HEK293T (cell line): ENCODE results near the gene OR4N5.
A peak's percentile ranks its signal among the peaks of the same experiment; 100 is the strongest.
"Not testable (repeated sequence)": the region's sequence is repeated elsewhere in the genome, so short reads cannot be mapped to it uniquely, and the experiment has no call there.

Source experiments
- CTCF ChIA-PET: fragments of 350-600 bp; formaldehyde crosslinking; extraction: SDS; loops from one replicate; lab custom pipeline; 2021; ENCODE audit warnings: antibody characterized with exemption, inconsistent platforms; lab: Yijun Ruan, JAX
- POLR2A ChIA-PET: fragments of 350-600 bp; formaldehyde crosslinking; extraction: SDS; loops from one replicate; lab custom pipeline; 2020; ENCODE audit warnings: antibody characterized with exemption, inconsistent platforms; lab: Yijun Ruan, JAX
- DNase-seq: peaks from one replicate; pipeline ENCODE4 v3.0.0; 2012; ENCODE audit warnings: mixed read lengths; ENCODE audit errors: extremely low spot score
- ARNT ChIP-seq: fragments of 450-650 bp; IDR thresholded peaks from 2 replicates; pipeline ENCODE4 v1.6.1; 2017; ENCODE audit warnings: mild to moderate bottlenecking
- BHLHE40 ChIP-seq: fragments of 450-650 bp; IDR thresholded peaks from 2 replicates; pipeline ENCODE4 v1.6.1; 2016; ENCODE audit warnings: mild to moderate bottlenecking, moderate library complexity, borderline replicate concordance
- CTBP1 ChIP-seq: fragments of 450-650 bp; IDR thresholded peaks from 2 replicates; pipeline ENCODE4 v1.6.1; 2016; ENCODE audit warnings: borderline replicate concordance
- ELF4 ChIP-seq: fragments of 450-650 bp; IDR thresholded peaks from 2 replicates; pipeline ENCODE4 v1.6.1; 2017; ENCODE audit warnings: antibody characterized with exemption
- FOXA1 ChIP-seq: fragments of 450-650 bp; IDR thresholded peaks from 2 replicates; pipeline ENCODE4 v1.6.1; 2016; ENCODE audit warnings: mild to moderate bottlenecking
- FOXK2 ChIP-seq: fragments of 450-650 bp; IDR thresholded peaks from 2 replicates; pipeline ENCODE4 v1.6.1; 2016; ENCODE audit warnings: mild to moderate bottlenecking
- FOXM1 ChIP-seq: fragments of 450-650 bp; IDR thresholded peaks from 2 replicates; pipeline ENCODE4 v1.6.1; 2017; ENCODE audit warnings: mild to moderate bottlenecking, borderline replicate concordance
- HDGF ChIP-seq: fragments of 450-650 bp; IDR thresholded peaks from 2 replicates; pipeline ENCODE4 v1.6.1; 2017; ENCODE audit warnings: antibody characterized with exemption, borderline replicate concordance
- L3MBTL2 ChIP-seq: fragments of 450-650 bp; conservative IDR thresholded peaks from 2 replicates; pipeline ENCODE4 v1.6.1; 2016; ENCODE audit warnings: mild to moderate bottlenecking
- LEF1 ChIP-seq: fragments of 450-650 bp; IDR thresholded peaks from 2 replicates; pipeline ENCODE4 v1.6.1; 2017; ENCODE audit warnings: mild to moderate bottlenecking, borderline replicate concordance
- NFRKB ChIP-seq: fragments of 450-650 bp; IDR thresholded peaks from 2 replicates; pipeline ENCODE4 v1.6.1; 2016; ENCODE audit warnings: mild to moderate bottlenecking, moderate library complexity
- SP1 ChIP-seq: fragments of 450-650 bp; IDR thresholded peaks from 2 replicates; pipeline ENCODE4 v1.6.1; 2017
- SUZ12 ChIP-seq: fragments of 450-650 bp; IDR thresholded peaks from 2 replicates; pipeline ENCODE4 v1.6.1; 2016; ENCODE audit warnings: mild to moderate bottlenecking
- TARDBP ChIP-seq: fragments of 450-650 bp; IDR thresholded peaks from 2 replicates; pipeline ENCODE4 v1.6.1; 2016
- ZNF384 ChIP-seq: fragments of 450-650 bp; IDR thresholded peaks from 2 replicates; pipeline ENCODE4 v1.6.1; 2016
- TF ChIP-seq, protein P1 (sequence below): fragments of 450-650 bp; IDR thresholded peaks from 2 replicates; pipeline ENCODE4 v1.6.1; 2016

OR4N5 gene

DNA sequence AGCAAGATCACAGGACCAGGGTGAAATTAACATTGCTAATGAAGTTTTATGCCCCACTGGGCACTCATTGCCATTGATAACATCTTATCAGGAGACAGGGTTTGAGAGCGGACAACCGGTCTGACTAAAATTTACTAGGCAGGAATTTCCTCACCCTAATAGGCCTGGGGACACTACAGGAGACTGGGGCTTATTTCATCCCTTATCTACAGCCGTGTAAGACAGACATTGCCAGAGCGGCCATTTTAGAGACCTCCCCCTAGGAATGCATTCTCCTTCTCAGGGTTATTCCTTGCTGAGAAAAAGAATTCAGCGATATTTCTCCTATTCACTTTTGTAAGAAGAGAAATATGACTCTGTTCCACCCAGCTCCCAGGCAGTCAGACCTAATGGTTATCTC is 19.8 kb upstream of the OR4N5 start:
- ChIA-PET CTCF (no interaction called here), POLR2A (no interaction called here)

DNA sequence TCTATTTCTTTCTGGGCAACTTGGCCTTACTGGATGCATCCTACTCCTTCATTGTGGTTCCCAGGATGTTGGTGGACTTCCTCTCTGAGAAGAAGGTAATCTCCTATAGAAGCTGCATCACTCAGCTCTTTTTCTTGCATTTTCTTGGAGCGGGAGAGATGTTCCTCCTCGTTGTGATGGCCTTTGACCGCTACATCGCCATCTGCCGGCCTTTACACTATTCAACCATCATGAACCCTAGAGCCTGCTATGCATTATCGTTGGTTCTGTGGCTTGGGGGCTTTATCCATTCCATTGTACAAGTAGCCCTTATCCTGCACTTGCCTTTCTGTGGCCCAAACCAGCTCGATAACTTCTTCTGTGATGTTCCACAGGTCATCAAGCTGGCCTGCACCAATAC is 5.3 kb downstream of the OR4N5 start:
- peak; percentile 14 for DNase-seq
- ChIA-PET CTCF (no interaction called here), POLR2A (no interaction called here)
- TF ChIP-seq BHLHE40 (no peak), SP1 (no peak), HDGF (no peak), FOXA1 (no peak), TARDBP (no peak), NFRKB (no peak), L3MBTL2 (no peak), CTBP1 (no peak), ELF4 (no peak), LEF1 (no peak), FOXM1 (no peak), ARNT (no peak), ZNF384 (no peak), FOXK2 (no peak), SUZ12 (no peak)
- TF ChIP-seq, protein P1, sequence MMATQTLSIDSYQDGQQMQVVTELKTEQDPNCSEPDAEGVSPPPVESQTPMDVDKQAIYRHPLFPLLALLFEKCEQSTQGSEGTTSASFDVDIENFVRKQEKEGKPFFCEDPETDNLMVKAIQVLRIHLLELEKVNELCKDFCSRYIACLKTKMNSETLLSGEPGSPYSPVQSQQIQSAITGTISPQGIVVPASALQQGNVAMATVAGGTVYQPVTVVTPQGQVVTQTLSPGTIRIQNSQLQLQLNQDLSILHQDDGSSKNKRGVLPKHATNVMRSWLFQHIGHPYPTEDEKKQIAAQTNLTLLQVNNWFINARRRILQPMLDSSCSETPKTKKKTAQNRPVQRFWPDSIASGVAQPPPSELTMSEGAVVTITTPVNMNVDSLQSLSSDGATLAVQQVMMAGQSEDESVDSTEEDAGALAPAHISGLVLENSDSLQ: no peak

More for the DNA sequence above, 19.8 kb upstream of the OR4N5 start:
- DNase-seq: no peak
- TF ChIP-seq, protein P1: no peak
- no peak for TF ChIP-seq SUZ12
- TF ChIP-seq TARDBP: no peak
- TF ChIP-seq ARNT: no peak
- no peak for TF ChIP-seq SP1
- TF ChIP-seq L3MBTL2: no peak
- TF ChIP-seq BHLHE40: no peak
- no peak for TF ChIP-seq LEF1
- TF ChIP-seq FOXA1: no peak
- TF ChIP-seq FOXM1: no peak
- no peak for TF ChIP-seq NFRKB
- no peak for TF ChIP-seq ELF4
- TF ChIP-seq HDGF: no peak
- no peak for TF ChIP-seq CTBP1
- no peak for TF ChIP-seq ZNF384
- no peak for TF ChIP-seq FOXK2

DNA sequence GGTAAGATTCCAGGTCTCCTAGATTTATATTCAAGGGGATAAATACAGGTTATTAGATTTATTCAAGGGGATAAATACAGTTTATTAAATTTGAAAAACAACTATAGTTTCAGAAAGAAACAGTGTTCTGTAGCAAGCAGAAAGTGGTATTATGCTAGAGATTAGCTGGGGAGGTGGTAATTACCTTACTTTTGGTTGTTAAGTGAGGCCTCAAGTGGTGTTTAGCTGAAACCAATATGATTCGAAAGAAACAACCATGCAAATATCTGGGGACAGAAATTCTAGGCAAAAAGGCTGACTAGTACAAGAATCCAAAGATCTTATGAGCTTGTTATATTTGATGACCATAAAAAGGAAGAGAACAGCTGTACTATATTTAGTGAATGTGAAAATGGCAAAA is 6.2 kb downstream of the OR4N5 start:
- ChIA-PET CTCF (no interaction called here), POLR2A (no interaction called here)
- TF ChIP-seq LEF1 (no peak), FOXA1 (no peak), ZNF384 (no peak), HDGF (no peak), SUZ12 (no peak), NFRKB (no peak)
- no peak for DNase-seq

GRCh38 chr14:20164462-20164861 is 25.8 kb downstream of the OR4N5 start:
- no peak for DNase-seq
- TF ChIP-seq ARNT: no peak
- TF ChIP-seq CTBP1: no peak
- TF ChIP-seq FOXK2: no peak
- TF ChIP-seq FOXM1: no peak
- no peak for TF ChIP-seq TARDBP
- TF ChIP-seq ZNF384: no peak
- no peak for TF ChIP-seq FOXA1
- no peak for TF ChIP-seq SUZ12
- ChIA-PET CTCF (no interaction called here), POLR2A (no interaction called here)

- no peak for DNase-seq
- ChIA-PET CTCF (no interaction called here), POLR2A (no interaction called here)
- TF ChIP-seq HDGF: no peak
- TF ChIP-seq, protein P1: no peak
- no peak for TF ChIP-seq SP1
- TF ChIP-seq ARNT: no peak
- no peak for TF ChIP-seq FOXK2
- no peak for TF ChIP-seq FOXA1
- no peak for TF ChIP-seq TARDBP
- TF ChIP-seq FOXM1: no peak
- TF ChIP-seq ZNF384: no peak
- no peak for TF ChIP-seq SUZ12
- no peak for TF ChIP-seq CTBP1
- no peak for TF ChIP-seq NFRKB
- TF ChIP-seq BHLHE40: no peak
- TF ChIP-seq L3MBTL2: no peak
- TF ChIP-seq LEF1: no peak
These were observed 28.5 kb downstream of the OR4N5 start for GRCh38 chr14:20167091-20167490.

- DNase-seq, POLR2A ChIA-PET, CTCF ChIA-PET: not testable (repeated sequence)
These were observed 31.2 kb downstream of the OR4N5 start for GRCh38 chr14:20169852-20170251.

DNA sequence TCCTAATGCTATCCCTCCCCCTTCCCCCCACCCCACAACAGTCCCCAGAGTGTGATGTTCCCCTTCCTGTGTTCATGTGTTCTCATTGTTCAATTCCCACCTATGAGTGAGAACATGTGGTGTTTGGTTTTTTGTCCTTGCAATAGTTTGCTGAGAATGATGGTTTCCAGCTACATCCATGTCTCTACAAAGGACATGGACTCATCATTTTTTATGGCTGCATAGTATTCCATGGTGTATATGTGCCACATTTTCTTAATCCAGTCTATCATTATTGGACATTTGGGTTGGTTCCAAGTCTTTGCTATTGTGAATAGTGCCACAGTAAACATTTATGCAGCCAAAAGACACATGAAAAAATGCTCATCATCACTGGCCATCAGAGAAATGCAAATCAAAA is 35.6 kb downstream of the OR4N5 start:
- POLR2A ChIA-PET: not testable (repeated sequence)

More for the DNA sequence above, 35.6 kb downstream of the OR4N5 start:
- DNase-seq, CTCF ChIA-PET: not testable (repeated sequence)
